Mucosa of descending colon (tissue), 3 donors: ENCODE data around the gene CD99L2. TPM values are rescaled to one million over a fixed set of nuclear protein-coding genes. Genes with fewer than 3 reads are reported as not detected.
A peak's percentile ranks its signal among the peaks of the same experiment; 100 is the strongest.
"Not testable (repeated sequence)": the region's sequence is repeated elsewhere in the genome, so short reads cannot be mapped to it uniquely, and the experiment has no call there.

ENCODE experiments used
- ATAC-seq: fragments of 200-7000 bp; cut with Tn5 transposase; one replicate; pipeline ENCODE4 v1.9.1; 2020; ENCODE audit warnings: mild to moderate bottlenecking, moderate library complexity
- DNase-seq, 3 donors: peaks; one replicate each; pipeline ENCODE4 v3.0.0-alpha.2; 2020
- H3K36me3 ChIP-seq: fragments of 200-600 bp; one replicate; pipeline ENCODE4 v1.8.0; 2021; ENCODE audit warnings: low read depth, mild to moderate bottlenecking
- H3K4me1 ChIP-seq: fragments of 200-600 bp; one replicate; pipeline ENCODE4 v1.8.0; 2021; ENCODE audit warnings: low read depth, mild to moderate bottlenecking
- H3K4me3 ChIP-seq: fragments of 200-600 bp; one replicate; pipeline ENCODE4 v1.8.0; 2021; ENCODE audit warnings: mild to moderate bottlenecking
- H3K9me3 ChIP-seq: fragments of 200-600 bp; one replicate; pipeline ENCODE4 v1.8.0; 2021; ENCODE audit warnings: mild to moderate bottlenecking
- CTCF ChIP-seq: fragments of 200-600 bp; IDR thresholded peaks from one replicate; pipeline ENCODE4 v1.8.0; 2022; ENCODE audit warnings: antibody characterized with exemption, mild to moderate bottlenecking
- intact Hi-C, 2 donors: fragments of 100-400 bp; cut with DNase I in 1 of 2; cut with micrococcal nuclease in 1 of 2; formaldehyde crosslinking; loops; one replicate each; pipeline versions ENCODE4 v1.11.0 to v1.11.1; 2022; cut with DNase I, micrococcal nuclease
- total RNA-seq, 3 donors: library from RNA; stranded (reverse); fragmentation: NEBNext Ultra II Directional in 2 of 3; extraction: Animal tissue kit (Norgen Biotek cat#: 25700) in 2 of 3; gene quantifications; one replicate each; pipeline versions ENCODE4 v1.2.1 to v1.2.4, GENCODE V29; 2021 to 2023
- donor health status: DM: no; HTN: no; CAD: no; lungs with moderate emphysema.
- donor health status: DM: no; HTN: no; CAD: no.
- donor health status: DM: no; HTN: yes; CAD: no.

Gene CD99L2
- total RNA-seq, 3 donors from 2014 or later, result 12.3 to 48.0 (median 15.6) TPM

DNA sequence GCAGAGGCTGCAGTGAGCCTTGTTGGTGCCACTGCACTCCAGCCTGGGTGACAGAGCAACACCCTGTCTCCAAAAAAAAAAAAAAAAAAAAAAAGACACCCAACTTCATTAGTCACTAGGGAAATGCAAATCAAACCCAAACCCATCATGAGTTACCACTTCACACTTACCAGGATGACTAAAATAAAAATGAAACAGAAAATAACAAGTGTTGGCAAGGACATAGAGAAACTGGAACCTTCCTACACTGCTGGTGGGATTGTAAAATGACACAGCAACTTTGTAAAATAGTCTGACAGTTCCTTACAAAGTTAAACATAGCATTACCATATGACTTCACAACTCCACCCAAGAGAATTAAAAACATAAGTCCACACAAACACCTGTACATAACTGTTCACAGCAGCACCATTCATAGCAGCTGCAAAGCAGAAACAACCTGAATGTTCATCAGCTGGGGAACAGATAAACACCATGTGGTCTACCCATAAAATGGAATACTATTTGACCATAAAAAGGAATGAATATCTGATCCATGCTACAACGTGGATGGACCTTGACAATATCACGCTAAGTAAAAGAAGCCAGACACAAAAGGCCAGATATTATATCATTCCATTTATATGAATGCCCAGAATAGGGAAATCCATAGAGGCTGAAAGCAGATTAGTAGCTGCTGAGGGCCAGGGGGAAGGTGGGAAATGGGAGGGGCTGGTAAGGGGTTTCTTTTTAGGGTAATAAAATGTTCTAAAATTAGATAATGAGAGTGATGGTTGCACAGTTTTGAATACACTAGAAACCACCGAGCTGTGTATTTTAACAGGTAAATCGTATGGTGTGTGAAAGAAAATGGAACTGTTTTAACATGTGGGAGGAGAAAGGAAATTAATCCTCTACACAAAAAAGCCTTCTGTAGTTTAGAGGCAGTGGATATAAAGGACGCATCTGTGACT lies 18.3 kb downstream of the CD99L2 start:
- no peak overlapping the region for H3K4me3 ChIP-seq
- intact Hi-C loops, result no loop called here
- no peaks in the 10 kb centered on the region for H3K4me1 ChIP-seq
- peak; percentile 15 for ATAC-seq
- DNase-seq, result no peak
- no peaks in the 10 kb centered on the region for H3K9me3 ChIP-seq
- no peak for TF ChIP-seq CTCF
- no peaks in the 10 kb centered on the region for H3K36me3 ChIP-seq

- DNase-seq, H3K4me3 ChIP-seq, H3K9me3 ChIP-seq, ATAC-seq, intact Hi-C loops, H3K36me3 ChIP-seq, H3K4me1 ChIP-seq: not testable (repeated sequence)
Observed at GRCh38 chrX:150875621-150876020, 22.8 kb downstream of the CD99L2 start.

DNA sequence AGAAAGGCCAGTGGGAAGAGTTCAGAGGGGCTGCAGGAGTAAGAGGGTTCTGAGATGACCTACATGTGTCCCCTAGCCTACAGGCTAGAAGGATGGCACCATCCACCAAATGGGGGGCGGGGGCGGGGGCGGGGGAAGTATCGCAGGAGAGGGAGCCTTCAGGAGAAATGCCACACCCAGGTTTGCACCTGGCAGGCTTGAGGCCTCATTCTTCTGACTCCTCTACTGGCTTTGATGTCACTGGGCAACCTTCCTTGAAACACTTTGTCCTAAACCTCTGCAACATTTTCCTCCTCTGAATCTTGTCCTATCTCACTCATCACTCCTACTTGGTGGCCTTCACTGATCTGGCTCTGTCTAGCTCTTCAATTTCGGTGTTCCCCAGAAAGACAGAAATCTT lies 24.0 kb downstream of the CD99L2 start:
- Histone ChIP-seq H3K36me3 (no peaks in the 10 kb centered on the region), H3K4me3 (no peak overlapping the region), H3K9me3 (no peaks in the 10 kb centered on the region), H3K4me1 (no peaks in the 10 kb centered on the region)
- ATAC-seq, result peak; percentile 21
- DNase-seq, result no peak
- TF ChIP-seq CTCF, result no peak
- intact Hi-C loops, result no loop called here

DNA sequence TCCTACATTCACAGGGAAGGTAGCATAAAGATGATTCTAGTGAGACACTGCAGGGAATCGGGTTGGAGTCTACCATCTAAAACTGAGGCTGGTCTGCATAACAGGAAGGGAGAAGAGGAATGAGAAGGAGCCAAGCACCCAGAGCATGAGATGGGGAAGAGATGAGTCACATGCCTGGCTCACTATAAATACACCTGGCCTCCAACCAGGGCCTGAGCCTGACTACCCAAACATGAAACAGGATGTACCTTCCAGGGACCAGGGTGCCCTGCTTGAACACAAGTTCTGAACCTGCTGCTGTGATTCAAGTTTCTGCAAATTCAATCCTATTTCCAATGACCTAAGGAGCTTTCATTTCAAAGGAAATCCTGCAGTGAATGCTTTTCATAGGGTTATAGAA lies 24.9 kb downstream of the CD99L2 start:
- Histone ChIP-seq H3K4me1 (no peaks in the 10 kb centered on the region), H3K9me3 (no peaks in the 10 kb centered on the region), H3K4me3 (no peak overlapping the region), H3K36me3 (no peaks in the 10 kb centered on the region)
- DNase-seq (no peak), ATAC-seq (peak; percentile 60)
- no peak for TF ChIP-seq CTCF
- intact Hi-C loops, result no loop called here

DNA sequence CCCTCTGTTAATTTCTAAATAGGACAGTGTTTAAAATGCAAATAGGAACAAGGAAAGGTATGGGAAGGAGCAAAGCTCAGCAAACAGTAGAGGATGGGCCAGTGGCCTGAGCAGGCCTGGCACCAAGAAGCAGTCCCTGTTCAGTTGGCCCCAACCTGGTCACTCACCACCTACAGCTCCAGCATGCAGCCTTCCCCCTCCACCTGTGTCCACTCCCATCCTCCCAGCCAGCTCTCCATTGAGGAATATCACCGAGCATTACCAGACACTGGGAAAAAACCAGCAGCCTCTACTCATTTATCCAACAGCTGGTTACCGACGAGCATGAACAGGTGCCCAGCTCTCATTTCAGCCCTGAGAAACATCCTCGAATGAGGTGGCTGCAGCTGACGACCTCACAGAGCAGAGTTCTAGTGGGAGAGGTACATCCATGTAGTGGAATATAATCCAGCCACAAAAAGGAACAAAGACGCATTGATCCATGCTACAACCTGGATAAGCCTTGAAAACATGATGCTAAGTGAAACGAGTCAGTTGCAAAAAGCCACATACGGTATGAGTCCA lies 25.6 kb downstream of the CD99L2 start:
- TF ChIP-seq CTCF, result no peak
- DNase-seq (no peak), ATAC-seq (no peak)
- Histone ChIP-seq H3K9me3 (no peaks in the 10 kb centered on the region), H3K36me3 (no peaks in the 10 kb centered on the region), H3K4me3 (no peak overlapping the region), H3K4me1 (no peaks in the 10 kb centered on the region)
- intact Hi-C loops, result no loop called here

GRCh38 chrX:150871341-150871811 lies 27.1 kb downstream of the CD99L2 start:
- DNase-seq (no peak), ATAC-seq (no peak)
- H3K4me1 ChIP-seq, result no peaks in the 10 kb centered on the region
- intact Hi-C loops, result no loop called here
- H3K4me3 ChIP-seq, result no peak overlapping the region
- H3K36me3 ChIP-seq, result no peaks in the 10 kb centered on the region
- no peaks in the 10 kb centered on the region for H3K9me3 ChIP-seq
- TF ChIP-seq CTCF, result no peak
